Measurements from ENCODE around the gene GCLC. TPM values are rescaled to one million over a fixed set of nuclear protein-coding genes. Genes with fewer than 3 reads are reported as not detected.
A peak's percentile ranks its signal among the peaks of the same experiment; 100 is the strongest.

Gene GCLC
- total and polyA plus RNA-seq, 9 of the 15 experiments (the other 6 are each of a cell fraction or from before 2014, with no cell fraction given): 3.9 to 20.0 (median 9.4) TPM

DNA sequence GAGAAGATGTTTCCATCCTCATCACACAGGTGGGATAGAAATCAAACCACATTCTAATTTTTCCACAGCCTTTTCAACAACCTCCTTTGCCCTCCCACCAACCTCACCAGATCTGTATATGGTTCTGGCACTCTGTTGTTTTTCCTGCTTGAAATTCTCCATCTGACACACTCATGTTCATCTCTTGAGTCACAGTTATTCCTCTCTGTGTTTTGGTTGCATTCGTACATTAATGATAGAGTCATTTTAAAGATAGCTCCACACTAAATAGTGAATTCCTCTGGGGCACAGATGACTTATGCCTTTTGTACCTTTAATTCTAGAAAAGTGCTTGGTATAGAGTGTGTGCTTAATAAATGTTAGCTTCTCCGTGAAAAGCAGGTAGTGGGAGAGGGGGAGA lies 1.4 kb upstream of the GCLC start (continued):
- TF ChIP-seq, protein P1, sequence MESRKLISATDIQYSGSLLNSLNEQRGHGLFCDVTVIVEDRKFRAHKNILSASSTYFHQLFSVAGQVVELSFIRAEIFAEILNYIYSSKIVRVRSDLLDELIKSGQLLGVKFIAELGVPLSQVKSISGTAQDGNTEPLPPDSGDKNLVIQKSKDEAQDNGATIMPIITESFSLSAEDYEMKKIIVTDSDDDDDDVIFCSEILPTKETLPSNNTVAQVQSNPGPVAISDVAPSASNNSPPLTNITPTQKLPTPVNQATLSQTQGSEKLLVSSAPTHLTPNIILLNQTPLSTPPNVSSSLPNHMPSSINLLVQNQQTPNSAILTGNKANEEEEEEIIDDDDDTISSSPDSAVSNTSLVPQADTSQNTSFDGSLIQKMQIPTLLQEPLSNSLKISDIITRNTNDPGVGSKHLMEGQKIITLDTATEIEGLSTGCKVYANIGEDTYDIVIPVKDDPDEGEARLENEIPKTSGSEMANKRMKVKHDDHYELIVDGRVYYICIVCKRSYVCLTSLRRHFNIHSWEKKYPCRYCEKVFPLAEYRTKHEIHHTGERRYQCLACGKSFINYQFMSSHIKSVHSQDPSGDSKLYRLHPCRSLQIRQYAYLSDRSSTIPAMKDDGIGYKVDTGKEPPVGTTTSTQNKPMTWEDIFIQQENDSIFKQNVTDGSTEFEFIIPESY (CRISPR knock-in tag; IDR thresholded peaks at IDR 0.05): no peak
- TF ChIP-seq ZNF134 (CRISPR knock-in tag; conservative IDR thresholded peaks at IDR 0.05) (no peak), SMAD2 (IDR thresholded peaks at IDR 0.05; ENCODE audit: low read depth, low read length) (no peak)

DNA sequence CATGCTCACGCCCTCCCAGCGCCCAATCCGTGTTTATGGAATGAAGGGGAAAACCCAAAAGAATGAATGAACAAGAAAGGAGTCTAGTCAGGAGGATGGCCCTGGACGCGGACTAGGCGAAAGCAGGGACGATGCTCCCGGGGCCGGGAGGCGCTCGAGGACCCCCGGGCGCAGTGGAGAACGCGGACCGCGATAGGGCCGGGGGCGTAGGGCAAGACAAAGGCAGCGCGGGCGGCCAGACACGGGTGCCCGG lies 758 bp downstream of the GCLC start:
- in situ Hi-C loops (cut with MboI): no loop called here
- Histone ChIP-seq H3K36me3 (ENCODE audit: control insufficient read depth, insufficient read depth, low read length) (no peaks in the 10 kb centered on the region), H3K9me3 (replicated peaks; ENCODE audit: control insufficient read depth, insufficient read depth, low read depth, low read length) (no peaks in the 10 kb centered on the region), H4K20me1 (replicated peaks; ENCODE audit: control insufficient read depth, insufficient read depth, low read length) (peaks cover 4% of the 10 kb centered on the region; the same call in 1 of the 2 replicates), H3K27me3 (ENCODE audit: control insufficient read depth in 2 of 2, insufficient read depth in 2 of 2, low read length in 2 of 2) (no peaks in the 10 kb centered on the region), H3K27ac (ENCODE audit: extremely low read depth, low read depth, low read length) (peak overlapping the region; percentile 88), H3K9ac (ENCODE audit: insufficient read depth in 1 of 2, low read depth in 2 of 2, low read length in 2 of 2) (peak overlapping the region; percentile 82 to 98), H3K4me2 (ENCODE audit: insufficient read depth, low read length) (peak overlapping the region; percentile 90), H3K9me1 (ENCODE audit: control insufficient read depth, insufficient read depth, low read length) (no peaks in the 10 kb centered on the region), H2AFZ (ENCODE audit: low read depth, low read length) (peak overlapping the region; percentile 95), H3K4me3 (peak overlapping the region; percentile 77), H3K79me2 (ENCODE audit: control insufficient read depth, insufficient read depth, low read length) (peaks cover 24% of the 10 kb centered on the region), H3K4me1 (replicated peaks in 1 of 2; ENCODE audit: control insufficient read depth in 2 of 2, insufficient read depth in 2 of 2, low read length in 2 of 2) (peaks cover 25 to 45% of the 10 kb centered on the region in 2 experiments)
- FAIRE-seq (no peak), ATAC-seq (peak; percentile 2; the same call in 2 of the 3 replicates), DNase-seq (ENCODE audit: extremely low read depth in 1 of 4, low spot score in 3 of 4) (peak in 1 of 4 experiments; percentile 24)
- CTCF ChIA-PET (ENCODE audit: low intra/inter-chr PET ratio): interaction anchor here (0.6 to 3.8 kb wide), 3 partner anchors 48 to 135 kb away, joined by 3 to 23 read pairs (median 4); no protein-coding TSS in a partner anchor
- BruUV-seq (replicated peaks): no TSS peak
- WGBS (ENCODE audit: insufficient coverage, low coverage, missing lambda C conversion rate): 0% methylated on average over 21 of the region's 24 CpGs
- POLR2A ChIA-PET: interaction anchor here (0.9 kb wide), 1 partner anchor 9 kb away, joined by 3 read pairs; no protein-coding TSS in a partner anchor
- intact Hi-C loops (cut with micrococcal nuclease): loop anchor here (1.0 to 10.0 kb wide), 2 partner anchors 107 to 189 kb away; no protein-coding TSS in a partner anchor
- TF ChIP-seq HDAC2 (IDR thresholded peaks at IDR 0.05) (no peak), TAF7 (tag; IDR thresholded peaks at IDR 0.05) (no peak), CBX8 (IDR thresholded peaks at IDR 0.05; ENCODE audit: borderline replicate concordance, extremely low read depth, low read depth, low read length, poor library complexity, severe bottlenecking) (no peak), SP1 (CRISPR knock-in tag; IDR thresholded peaks at IDR 0.05) (no peak), CHD1 (IDR thresholded peaks at IDR 0.05; ENCODE audit: low read length) (no peak), NCOA4 (IDR thresholded peaks at IDR 0.05; ENCODE audit: partially characterized antibody) (no peak), GABPA (tag; conservative IDR thresholded peaks at IDR 0.05; ENCODE audit: low read depth) (no peak), TCF3 (CRISPR knock-in tag; IDR thresholded peaks at IDR 0.05) (no peak), U2AF1 (optimal IDR thresholded peaks at IDR 0.05; ENCODE audit: low read depth, low read length) (no peak), MEF2D (tag; conservative IDR thresholded peaks at IDR 0.05; ENCODE audit: low read depth) (no peak), ZNF197 (CRISPR knock-in tag; IDR thresholded peaks at IDR 0.05; ENCODE audit: low read depth) (no peak), SETDB1 (IDR thresholded peaks at IDR 0.05; ENCODE audit: low read length) (no peak), ZNF431 (CRISPR knock-in tag; IDR thresholded peaks at IDR 0.05) (no peak), MXI1 (IDR thresholded peaks at IDR 0.05; ENCODE audit: low read depth, low read length) (no peak)
- TF ChIP-seq, protein P2, sequence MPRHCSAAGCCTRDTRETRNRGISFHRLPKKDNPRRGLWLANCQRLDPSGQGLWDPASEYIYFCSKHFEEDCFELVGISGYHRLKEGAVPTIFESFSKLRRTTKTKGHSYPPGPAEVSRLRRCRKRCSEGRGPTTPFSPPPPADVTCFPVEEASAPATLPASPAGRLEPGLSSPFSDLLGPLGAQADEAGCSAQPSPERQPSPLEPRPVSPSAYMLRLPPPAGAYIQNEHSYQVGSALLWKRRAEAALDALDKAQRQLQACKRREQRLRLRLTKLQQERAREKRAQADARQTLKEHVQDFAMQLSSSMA (CRISPR knock-in tag; IDR thresholded peaks at IDR 0.05): no peak
- TF ChIP-seq, protein P3, sequence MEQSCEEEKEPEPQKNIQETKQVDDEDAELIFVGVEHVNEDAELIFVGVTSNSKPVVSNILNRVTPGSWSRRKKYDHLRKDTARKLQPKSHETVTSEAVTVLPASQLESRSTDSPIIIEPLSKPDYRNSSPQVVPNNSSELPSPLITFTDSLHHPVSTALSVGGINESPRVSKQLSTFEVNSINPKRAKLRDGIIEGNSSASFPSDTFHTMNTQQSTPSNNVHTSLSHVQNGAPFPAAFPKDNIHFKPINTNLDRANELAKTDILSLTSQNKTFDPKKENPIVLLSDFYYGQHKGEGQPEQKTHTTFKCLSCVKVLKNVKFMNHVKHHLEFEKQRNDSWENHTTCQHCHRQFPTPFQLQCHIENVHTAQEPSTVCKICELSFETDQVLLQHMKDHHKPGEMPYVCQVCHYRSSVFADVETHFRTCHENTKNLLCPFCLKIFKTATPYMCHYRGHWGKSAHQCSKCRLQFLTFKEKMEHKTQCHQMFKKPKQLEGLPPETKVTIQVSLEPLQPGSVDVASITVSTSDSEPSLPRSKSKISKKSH (CRISPR knock-in tag; IDR thresholded peaks at IDR 0.05): no peak

All from K562 (cell line).